Stromal cell of bone marrow (primary cell): ENCODE measurements around the gene SEPTIN1.
A peak's percentile ranks its signal among the peaks of the same experiment; 100 is the strongest.
"Not testable (repeated sequence)": the region's sequence is repeated elsewhere in the genome, so short reads cannot be mapped to it uniquely, and the experiment has no call there.

Experiments
- DNase-seq: peaks from one replicate; pipeline ENCODE4 v3.0.0-alpha.2; 2012; ENCODE audit warnings: low read depth

SEPTIN1 gene

GRCh38 chr16:30357715-30358576 is 24.4 kb downstream of the SEPTIN1 start:
- no peak for DNase-seq

GRCh38 chr16:30357085-30357714 is 25.2 kb downstream of the SEPTIN1 start:
- no peak for DNase-seq

GRCh38 chr16:30356401-30357084 is 25.8 kb downstream of the SEPTIN1 start:
- DNase-seq = no peak

GRCh38 chr16:30355954-30356308 is 26.4 kb downstream of the SEPTIN1 start:
- DNase-seq = no peak

GRCh38 chr16:30355144-30355953 is 27.0 kb downstream of the SEPTIN1 start, which contains the start of gene CD2BP2:
Gene CD2BP2, minus strand, starts transcription at chr16:30355308. Its CDS starts 627 bp downstream, at chr16:30354681.
- peak; percentile 100 for DNase-seq

- DNase-seq = no peak
Measured at GRCh38 chr16:30354423-30355143, 27.8 kb downstream of the SEPTIN1 start.

GRCh38 chr16:30353438-30354129 is 28.8 kb downstream of the SEPTIN1 start:
- DNase-seq = no peak

- DNase-seq = no peak
Measured at GRCh38 chr16:30352488-30353401, 29.6 kb downstream of the SEPTIN1 start.

- DNase-seq = peak; percentile 87
Measured at GRCh38 chr16:30351586-30352419, 30.6 kb downstream of the SEPTIN1 start.

GRCh38 chr16:30351001-30351441 is 31.3 kb downstream of the SEPTIN1 start:
- no peak for DNase-seq

GRCh38 chr16:30350134-30350871 is 32.1 kb downstream of the SEPTIN1 start:
- no peak for DNase-seq

- no peak for DNase-seq
Measured at GRCh38 chr16:30349675-30350074, 32.7 kb downstream of the SEPTIN1 start.

- no peak for DNase-seq
Measured at GRCh38 chr16:30348929-30349328, 33.4 kb downstream of the SEPTIN1 start.

GRCh38 chr16:30348113-30348512 is 34.2 kb downstream of the SEPTIN1 start:
- DNase-seq = no peak

- no peak for DNase-seq
Measured at GRCh38 chr16:30346286-30346685, 36.1 kb downstream of the SEPTIN1 start.

GRCh38 chr16:30343491-30343820 is 38.9 kb downstream of the SEPTIN1 start:
- DNase-seq = not testable (repeated sequence)

- no peak for DNase-seq
Measured at GRCh38 chr16:30342751-30343490, 39.4 kb downstream of the SEPTIN1 start.
